Subcutaneous adipose tissue (tissue), 4 donors: ENCODE measurements around the gene ATXN1. TPM values are rescaled to one million over a fixed set of nuclear protein-coding genes. Genes with fewer than 3 reads are reported as not detected.

Experiments
- total RNA-seq, 4 donors: library from RNA; depleted of rRNA; stranded (reverse); fragments of >200 nt; gene quantifications; one replicate each; pipeline ENCODE4 v1.1.0, GENCODE V29; 2016
- TF ChIP-seq, protein P1 (sequence below): fragments of 450-650 bp; IDR thresholded peaks from one replicate; pipeline ENCODE4 v1.5.1; 2016; ENCODE audit warnings: low read depth, mild to moderate bottlenecking, control low read depth, antibody characterized with exemption, moderate library complexity

Gene ATXN1
- total RNA-seq, 4 donors from 2014 or later, result 27.1 to 35.6 (median 35.1) TPM

DNA sequence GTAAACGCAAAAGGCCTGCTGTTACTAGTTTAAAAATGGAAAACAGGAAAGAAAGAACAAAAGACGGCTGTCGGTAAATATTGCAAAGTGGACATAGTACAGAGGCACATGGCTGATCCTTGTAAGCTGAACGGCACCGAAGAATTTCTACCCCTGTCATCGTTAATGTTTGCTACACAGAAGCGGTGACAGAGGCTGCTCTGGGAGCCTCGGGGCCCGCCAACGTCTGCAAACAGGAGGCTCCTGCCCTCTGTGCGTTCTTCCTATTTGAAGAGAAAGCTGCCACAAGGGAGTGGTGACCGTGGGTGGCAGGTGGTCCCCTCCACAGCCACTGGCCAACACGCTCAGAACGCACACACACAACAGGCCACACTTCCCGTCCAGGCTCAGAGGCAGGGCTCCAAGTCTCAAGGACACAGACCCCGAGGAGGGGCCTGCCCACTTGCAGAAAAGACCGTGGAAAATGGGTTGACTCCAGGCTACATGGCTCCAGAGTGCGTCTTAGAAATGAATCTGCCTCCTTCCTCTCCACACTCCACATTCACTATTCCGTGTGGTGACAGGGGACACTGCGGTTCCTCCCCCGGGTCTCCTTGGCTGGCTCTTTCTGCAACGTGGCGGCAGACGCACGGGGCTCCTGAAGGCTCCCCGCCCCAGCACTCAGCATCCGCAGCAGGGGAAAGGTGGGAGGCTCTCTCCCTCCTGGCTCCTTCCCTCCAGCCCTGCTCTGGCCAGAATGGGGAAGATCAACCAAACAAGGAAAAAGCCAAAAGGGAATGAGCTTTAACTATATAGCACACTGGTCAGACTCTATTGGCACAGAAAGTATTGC is 458.3 kb downstream of the ATXN1 start:
- TF ChIP-seq, protein P1, sequence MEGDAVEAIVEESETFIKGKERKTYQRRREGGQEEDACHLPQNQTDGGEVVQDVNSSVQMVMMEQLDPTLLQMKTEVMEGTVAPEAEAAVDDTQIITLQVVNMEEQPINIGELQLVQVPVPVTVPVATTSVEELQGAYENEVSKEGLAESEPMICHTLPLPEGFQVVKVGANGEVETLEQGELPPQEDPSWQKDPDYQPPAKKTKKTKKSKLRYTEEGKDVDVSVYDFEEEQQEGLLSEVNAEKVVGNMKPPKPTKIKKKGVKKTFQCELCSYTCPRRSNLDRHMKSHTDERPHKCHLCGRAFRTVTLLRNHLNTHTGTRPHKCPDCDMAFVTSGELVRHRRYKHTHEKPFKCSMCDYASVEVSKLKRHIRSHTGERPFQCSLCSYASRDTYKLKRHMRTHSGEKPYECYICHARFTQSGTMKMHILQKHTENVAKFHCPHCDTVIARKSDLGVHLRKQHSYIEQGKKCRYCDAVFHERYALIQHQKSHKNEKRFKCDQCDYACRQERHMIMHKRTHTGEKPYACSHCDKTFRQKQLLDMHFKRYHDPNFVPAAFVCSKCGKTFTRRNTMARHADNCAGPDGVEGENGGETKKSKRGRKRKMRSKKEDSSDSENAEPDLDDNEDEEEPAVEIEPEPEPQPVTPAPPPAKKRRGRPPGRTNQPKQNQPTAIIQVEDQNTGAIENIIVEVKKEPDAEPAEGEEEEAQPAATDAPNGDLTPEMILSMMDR, result no peak

DNA sequence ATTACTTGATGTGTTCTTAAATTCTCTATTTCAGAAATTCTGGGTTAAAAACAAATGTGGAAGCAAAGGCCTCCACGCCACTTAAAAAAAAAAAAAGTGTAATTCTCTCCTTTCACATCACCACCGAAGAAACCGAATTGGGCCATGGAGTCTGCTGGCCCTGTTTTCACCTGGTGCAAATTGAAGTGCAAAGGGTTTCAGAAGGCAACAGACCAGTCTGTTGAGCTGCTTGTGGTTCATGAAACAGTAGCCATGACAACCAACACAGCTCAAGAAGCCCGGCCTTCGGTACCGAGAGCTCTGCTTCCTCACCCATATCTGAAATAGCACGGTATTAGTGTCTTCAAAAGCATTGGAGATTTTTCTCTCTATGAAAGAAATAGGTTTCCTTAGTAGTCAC is 459.7 kb downstream of the ATXN1 start:
- TF ChIP-seq, protein P1, result no peak

GRCh38 chr6:16299861-16300260 is 461.4 kb downstream of the ATXN1 start:
- TF ChIP-seq, protein P1, result no peak

GRCh38 chr6:16296061-16296670 is 465.1 kb downstream of the ATXN1 start:
- TF ChIP-seq, protein P1, result no peak

DNA sequence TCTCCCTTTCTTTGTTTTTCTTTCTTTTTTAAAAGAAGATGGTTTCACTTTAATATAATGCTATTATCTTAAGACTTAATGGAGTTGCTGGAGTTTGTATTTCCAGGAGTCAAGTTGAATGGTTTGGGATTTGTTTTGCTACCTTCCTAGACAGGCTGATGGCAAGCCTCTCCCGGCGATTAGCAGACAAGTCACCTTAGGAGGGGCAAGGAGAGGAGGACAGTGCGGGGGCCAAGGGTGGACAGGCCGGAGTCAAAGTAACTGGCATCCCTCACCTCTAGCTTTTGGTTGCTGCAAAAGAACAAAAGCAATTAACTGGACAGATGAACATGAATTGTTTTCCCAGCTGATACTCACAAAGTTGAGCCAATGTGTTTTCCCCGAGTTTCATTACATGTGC is 465.8 kb downstream of the ATXN1 start:
- TF ChIP-seq, protein P1, result no peak

DNA sequence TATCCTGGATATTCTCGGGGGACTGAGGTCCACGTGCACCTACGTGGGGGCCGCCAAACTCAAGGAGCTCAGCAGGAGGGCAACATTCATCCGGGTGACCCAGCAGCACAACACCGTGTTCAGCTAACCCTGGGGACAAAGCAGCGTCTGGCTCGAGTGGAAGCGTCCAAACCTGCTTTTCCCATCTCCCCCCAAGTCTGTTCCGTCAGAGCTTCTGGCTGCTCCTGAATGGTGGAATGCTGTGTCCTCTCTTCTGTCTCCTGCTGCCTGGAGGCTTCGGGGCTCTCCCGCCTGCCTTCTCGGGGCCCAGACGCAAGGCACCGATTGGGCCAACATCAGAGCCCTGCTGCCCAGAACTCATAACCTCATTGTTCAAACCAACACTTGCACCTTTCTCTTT is 466.2 kb downstream of the ATXN1 start:
- TF ChIP-seq, protein P1, result no peak

GRCh38 chr6:16294371-16294770 is 466.9 kb downstream of the ATXN1 start:
- TF ChIP-seq, protein P1, result no peak
